ENCODE measurements around the gene FAM229B. TPM values are rescaled to one million over a fixed set of nuclear protein-coding genes. Genes with fewer than 3 reads are reported as not detected.
"Not testable (repeated sequence)": the region's sequence is repeated elsewhere in the genome, so short reads cannot be mapped to it uniquely, and the experiment has no call there.

The FAM229B gene, protein sequence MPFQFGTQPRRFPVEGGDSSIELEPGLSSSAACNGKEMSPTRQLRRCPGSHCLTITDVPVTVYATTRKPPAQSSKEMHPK
- 0.21 TPM for total RNA-seq

- peaks cover 11% of the 10 kb centered on the region for H3K4me1 ChIP-seq (ENCODE audit: insufficient read depth, low read length)
- peaks cover 12% of the 10 kb centered on the region for H3K27me3 ChIP-seq (ENCODE audit: insufficient read depth, low read length)
- no peaks in the 10 kb centered on the region for H3K9me3 ChIP-seq (ENCODE audit: low read depth, low read length)
- H3K4me3 ChIP-seq (ENCODE audit: low read length): peak within 1 kb of the TSS; percentile 75
Observed at GRCh38 chr6:112087136-112087911, at the start of gene FAM229B, which contains the start of gene TUBE1. TSS of gene FAM229B (plus strand) at chr6:112087591. CDS start at chr6:112099284, 11,693 bp downstream. TSS of gene TUBE1 (minus strand) at chr6:112087482. CDS start at chr6:112087434, 48 bp downstream.

GRCh38 chr6:112037783-112038216 is 49.6 kb upstream of the FAM229B start:
- Histone ChIP-seq H3K27me3 (ENCODE audit: insufficient read depth, low read length) (no peaks in the 10 kb centered on the region), H3K4me3 (ENCODE audit: low read length) (no peak overlapping the region), H3K9me3 (ENCODE audit: low read depth, low read length) (no peaks in the 10 kb centered on the region), H3K4me1 (ENCODE audit: insufficient read depth, low read length) (peaks cover 13% of the 10 kb centered on the region)

GRCh38 chr6:112038268-112038667 is 49.1 kb upstream of the FAM229B start:
- H3K27me3 ChIP-seq (ENCODE audit: insufficient read depth, low read length): no peaks in the 10 kb centered on the region
- H3K4me1 ChIP-seq (ENCODE audit: insufficient read depth, low read length): peaks cover 13% of the 10 kb centered on the region
- no peak overlapping the region for H3K4me3 ChIP-seq (ENCODE audit: low read length)
- H3K9me3 ChIP-seq (ENCODE audit: low read depth, low read length): no peaks in the 10 kb centered on the region

DNA sequence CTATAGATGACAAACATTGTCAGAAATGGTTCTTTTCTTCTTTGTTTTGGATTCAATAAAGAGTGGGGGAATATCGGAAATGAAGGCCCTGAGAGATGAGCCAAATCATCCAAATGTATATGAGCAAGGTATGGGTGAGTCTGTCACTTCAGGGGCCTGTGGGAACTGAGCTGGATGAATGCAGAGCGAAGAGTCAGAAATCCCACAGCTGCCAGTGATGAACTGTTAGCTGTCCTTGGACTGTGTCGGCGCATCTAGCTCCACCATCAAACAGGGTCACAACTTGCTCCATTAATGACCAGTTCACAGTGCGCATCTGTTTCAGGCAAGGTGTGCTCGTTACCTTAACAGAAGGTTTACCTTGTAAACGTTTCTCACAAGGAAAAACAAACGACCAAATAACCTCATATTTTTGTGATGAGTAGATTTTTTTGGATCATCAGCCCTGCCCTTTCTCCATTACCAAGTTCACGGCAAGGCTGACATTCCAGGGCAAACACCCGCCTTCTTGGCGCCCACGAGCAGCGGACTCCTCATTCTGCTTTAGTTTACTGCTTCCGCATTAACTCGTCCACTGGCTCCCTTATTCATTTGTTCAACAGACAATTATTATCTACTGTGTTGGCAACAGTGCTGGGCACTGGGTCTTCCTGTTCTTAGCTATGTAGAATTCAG is 48.5 kb upstream of the FAM229B start:
- Histone ChIP-seq H3K27me3 (ENCODE audit: insufficient read depth, low read length) (no peaks in the 10 kb centered on the region), H3K9me3 (ENCODE audit: low read depth, low read length) (no peaks in the 10 kb centered on the region), H3K4me1 (ENCODE audit: insufficient read depth, low read length) (peaks cover 13% of the 10 kb centered on the region), H3K4me3 (ENCODE audit: low read length) (no peak overlapping the region)

GRCh38 chr6:112039431-112039770 is 48.0 kb upstream of the FAM229B start:
- no peaks in the 10 kb centered on the region for H3K27me3 ChIP-seq (ENCODE audit: insufficient read depth, low read length)
- no peak overlapping the region for H3K4me3 ChIP-seq (ENCODE audit: low read length)
- no peaks in the 10 kb centered on the region for H3K9me3 ChIP-seq (ENCODE audit: low read depth, low read length)
- peaks cover 11% of the 10 kb centered on the region for H3K4me1 ChIP-seq (ENCODE audit: insufficient read depth, low read length)

DNA sequence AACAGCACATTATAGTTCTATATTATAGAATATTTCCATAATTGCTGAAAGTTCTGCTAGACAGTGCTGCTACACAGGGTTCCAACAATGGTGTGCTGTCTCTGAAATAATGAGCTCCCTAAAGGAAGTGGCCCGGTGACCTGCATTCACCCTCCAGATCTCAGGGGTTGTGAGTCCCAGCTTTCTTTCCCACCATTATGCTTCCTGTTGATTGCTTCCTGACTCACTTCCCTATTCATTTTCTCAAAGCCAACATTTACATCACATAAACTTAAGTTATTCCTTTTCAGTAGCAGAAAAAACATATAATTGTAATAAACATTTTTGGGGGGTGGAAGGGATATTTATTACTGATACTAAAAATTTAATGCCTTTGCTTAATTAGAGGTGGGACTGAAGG is 46.4 kb upstream of the FAM229B start:
- Histone ChIP-seq H3K9me3 (ENCODE audit: low read depth, low read length) (no peaks in the 10 kb centered on the region), H3K4me3 (ENCODE audit: low read length) (no peak overlapping the region), H3K27me3 (ENCODE audit: insufficient read depth, low read length) (no peaks in the 10 kb centered on the region), H3K4me1 (ENCODE audit: insufficient read depth, low read length) (peaks cover 4% of the 10 kb centered on the region)

- Histone ChIP-seq H3K4me3 (ENCODE audit: low read length) (no peak overlapping the region), H3K4me1 (ENCODE audit: insufficient read depth, low read length) (peaks cover 4% of the 10 kb centered on the region), H3K27me3 (ENCODE audit: insufficient read depth, low read length) (no peaks in the 10 kb centered on the region), H3K9me3 (ENCODE audit: low read depth, low read length) (no peaks in the 10 kb centered on the region)
Observed at GRCh38 chr6:112041535-112041934, 45.9 kb upstream of the FAM229B start.

GRCh38 chr6:112043032-112044007 is 44.1 kb upstream of the FAM229B start:
- H3K9me3 ChIP-seq (ENCODE audit: low read depth, low read length): no peaks in the 10 kb centered on the region
- H3K4me3 ChIP-seq (ENCODE audit: low read length): peak overlapping the region; percentile 81
- H3K27me3 ChIP-seq (ENCODE audit: insufficient read depth, low read length): no peaks in the 10 kb centered on the region
- H3K4me1 ChIP-seq (ENCODE audit: insufficient read depth, low read length): no peaks in the 10 kb centered on the region

DNA sequence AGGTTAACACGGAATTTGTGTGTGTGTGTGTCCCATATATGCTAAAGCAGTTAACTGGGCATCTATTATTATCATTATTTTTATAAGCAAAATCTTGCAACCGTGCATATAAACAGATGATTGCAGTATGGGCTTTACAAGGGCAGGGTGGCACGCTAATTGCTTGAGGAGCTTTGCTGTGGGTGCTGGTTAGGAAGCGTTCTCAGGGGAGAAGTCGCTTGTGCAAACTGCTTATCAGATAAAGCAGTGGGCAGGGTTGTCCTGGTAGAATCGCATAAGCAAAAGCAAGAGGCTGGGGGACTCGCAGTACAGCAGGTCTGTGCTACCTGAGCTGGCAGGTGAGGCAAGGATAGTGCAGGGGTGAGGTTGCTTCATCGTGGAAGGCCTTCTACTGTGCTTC is 43.2 kb upstream of the FAM229B start:
- no peak overlapping the region for H3K4me3 ChIP-seq (ENCODE audit: low read length)
- H3K27me3 ChIP-seq (ENCODE audit: insufficient read depth, low read length): no peaks in the 10 kb centered on the region
- H3K4me1 ChIP-seq (ENCODE audit: insufficient read depth, low read length): no peaks in the 10 kb centered on the region
- H3K9me3 ChIP-seq (ENCODE audit: low read depth, low read length): no peaks in the 10 kb centered on the region

- Histone ChIP-seq H3K9me3 (ENCODE audit: low read depth, low read length) (no peaks in the 10 kb centered on the region), H3K27me3 (ENCODE audit: insufficient read depth, low read length) (no peaks in the 10 kb centered on the region), H3K4me3 (ENCODE audit: low read length) (no peak overlapping the region), H3K4me1 (ENCODE audit: insufficient read depth, low read length) (no peaks in the 10 kb centered on the region)
Observed at GRCh38 chr6:112044856-112045255, 42.5 kb upstream of the FAM229B start.

DNA sequence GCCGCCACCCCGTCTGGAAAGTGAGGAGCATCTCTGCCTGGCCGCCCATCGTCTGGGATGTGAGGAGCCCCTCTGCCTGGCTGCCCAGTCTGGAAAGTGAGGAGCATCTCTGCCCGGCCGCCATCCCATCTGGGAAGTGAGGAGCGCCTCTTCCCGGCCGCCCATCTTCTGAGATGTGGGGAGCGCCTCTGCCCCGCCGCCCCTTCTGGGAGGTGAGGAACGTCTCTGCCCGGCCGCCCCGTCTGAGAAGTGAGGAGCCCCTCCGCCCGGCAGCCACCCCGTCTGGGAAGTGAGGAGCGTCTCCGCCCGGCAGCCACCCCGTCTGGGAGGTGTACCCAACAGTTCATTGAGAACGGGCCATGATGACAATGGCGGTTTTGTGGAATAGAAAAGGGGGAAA is 39.9 kb upstream of the FAM229B start:
- H3K4me3 ChIP-seq (ENCODE audit: low read length); H3K9me3 ChIP-seq (ENCODE audit: low read depth, low read length); H3K27me3 ChIP-seq (ENCODE audit: insufficient read depth, low read length); H3K4me1 ChIP-seq (ENCODE audit: insufficient read depth, low read length): not testable (repeated sequence)

- Histone ChIP-seq H3K4me3 (ENCODE audit: low read length) (no peak overlapping the region), H3K9me3 (ENCODE audit: low read depth, low read length) (no peaks in the 10 kb centered on the region), H3K27me3 (ENCODE audit: insufficient read depth, low read length) (no peaks in the 10 kb centered on the region), H3K4me1 (ENCODE audit: insufficient read depth, low read length) (no peaks in the 10 kb centered on the region)
Observed at GRCh38 chr6:112049026-112049799, 38.2 kb upstream of the FAM229B start.

DNA sequence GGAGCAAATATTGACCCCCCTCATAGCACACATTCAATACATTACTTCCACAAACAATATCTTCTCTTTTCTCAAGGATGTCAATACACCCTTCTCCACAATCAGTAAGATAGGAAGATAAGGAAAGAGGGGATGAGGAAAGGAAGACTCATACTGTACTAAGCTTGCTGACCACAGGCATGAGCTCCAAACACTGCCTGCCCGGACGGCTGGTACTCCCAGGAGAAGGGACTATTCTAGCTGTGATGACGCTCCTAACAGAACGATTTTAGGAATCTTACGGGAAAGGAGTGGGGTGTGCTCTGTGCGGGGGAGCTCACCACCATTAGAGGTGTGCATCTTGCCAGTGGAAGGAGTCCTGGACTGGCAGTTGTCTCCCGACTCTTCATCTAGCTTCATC is 37.4 kb upstream of the FAM229B start:
- Histone ChIP-seq H3K4me3 (ENCODE audit: low read length) (no peak overlapping the region), H3K9me3 (ENCODE audit: low read depth, low read length) (no peaks in the 10 kb centered on the region), H3K27me3 (ENCODE audit: insufficient read depth, low read length) (no peaks in the 10 kb centered on the region), H3K4me1 (ENCODE audit: insufficient read depth, low read length) (no peaks in the 10 kb centered on the region)

DNA sequence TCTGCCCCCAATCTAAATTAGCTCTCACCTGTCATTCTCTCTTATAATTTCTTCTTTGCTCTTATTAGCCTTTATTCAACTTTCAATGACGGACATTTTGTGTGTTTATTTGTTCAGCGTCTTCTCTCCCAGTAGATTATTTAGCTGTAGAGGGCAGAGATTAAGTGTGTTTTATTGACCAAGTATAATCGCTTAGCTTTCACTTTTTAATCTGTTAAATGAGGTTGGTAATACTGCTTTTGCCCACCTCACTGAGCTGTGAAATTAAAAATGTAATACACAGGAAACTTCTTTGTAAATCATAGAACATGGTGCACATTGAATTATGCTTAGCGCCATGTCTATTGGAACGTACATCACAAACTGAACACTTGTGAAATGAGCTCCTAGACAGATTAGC is 37.0 kb upstream of the FAM229B start:
- Histone ChIP-seq H3K9me3 (ENCODE audit: low read depth, low read length) (no peaks in the 10 kb centered on the region), H3K4me3 (ENCODE audit: low read length) (no peak overlapping the region), H3K27me3 (ENCODE audit: insufficient read depth, low read length) (no peaks in the 10 kb centered on the region), H3K4me1 (ENCODE audit: insufficient read depth, low read length) (no peaks in the 10 kb centered on the region)

Data from mononuclear cell (primary cell).